Body of pancreas (tissue), 4 donors: ENCODE results near the gene ADPRS. TPM values are rescaled to one million over a fixed set of nuclear protein-coding genes. Genes with fewer than 3 reads are reported as not detected.

Source experiments
- ATAC-seq: fragments of 150-250 bp; one replicate; pipeline ENCODE4 v1.9.1; 2016
- DNase-seq, 4 donors: peaks; one replicate each; pipeline ENCODE4 v3.0.0-alpha.2; 2019
- H3K27ac ChIP-seq, 4 donors: fragments of 200-600 bp; sonication (generic); 1 replicate in 3 of 4; 2 replicates in 1 of 4; pipeline versions ENCODE4 v1.5.1 to v1.6.1; 2016 to 2019; ENCODE audit warnings: mild to moderate bottlenecking in 1 of 4, mixed read lengths in 1 of 4, moderate library complexity in 1 of 4
- H3K27me3 ChIP-seq, 2 donors: fragments of 200-600 bp; sonication (generic); one replicate each; pipeline ENCODE4 v1.6.0; 2016; ENCODE audit warnings: mild to moderate bottlenecking in 1 of 2
- H3K36me3 ChIP-seq, 2 donors: fragments of 200-600 bp; sonication (generic); replicated peaks in 1 of 2; 2 replicates each; pipeline ENCODE4 v1.5.1; 2016; ENCODE audit warnings: low read depth in 2 of 2; ENCODE audit not compliant: insufficient read depth in 1 of 2
- H3K4me1 ChIP-seq: fragments of 200-600 bp; sonication (generic); one replicate; pipeline ENCODE4 v1.6.0; 2016
- H3K4me3 ChIP-seq, 2 donors: fragments of 200-600 bp; sonication (generic); 1 replicate in 1 of 2; 2 replicates in 1 of 2; pipeline ENCODE4 v1.5.1; 2016 to 2019
- H3K9me3 ChIP-seq, 3 donors: fragments of 200-600 bp; sonication (generic); 1 replicate in 2 of 3; 2 replicates in 1 of 3; pipeline ENCODE4 v1.5.1; 2016
- POLR2A ChIP-seq, 3 donors: fragments of 450-650 bp; IDR thresholded peaks; one replicate each; pipeline ENCODE4 v1.6.1; 2016; ENCODE audit warnings: antibody characterized with exemption in 3 of 3, mild to moderate bottlenecking in 2 of 3
- WGBS, 2 donors: methylation state at CpG; one replicate each; pipeline ENCODE4 v1.1.5; 2017; 5-methylcytosine and 5-hydroxymethylcytosine counted together
- intact Hi-C: fragments of 100-400 bp; cut with DNase I; formaldehyde crosslinking; loops from one replicate; pipeline ENCODE4 v1.15.1; 2023
- total RNA-seq, 2 donors: library from RNA; depleted of rRNA; stranded (reverse); fragments of >200 nt; gene quantifications; one replicate each; pipeline ENCODE4 v1.1.0, GENCODE V29; 2016
- TF ChIP-seq, protein P1 (sequence below), 7 experiments: fragments of 450-650 bp in 4 of 7; fragments of 200-600 bp in 3 of 7; sonication (generic) in 3 of 7; IDR thresholded peaks; one replicate each; pipeline ENCODE4 v1.5.1; 2016 to 2019; ENCODE audit warnings: antibody characterized with exemption in 7 of 7

ADPRS gene
- total RNA-seq, 2 donors from 2014 or later, result 16.2 to 25.2 TPM

GRCh38 chr1:36126797-36127500, 38.3 kb downstream of the ADPRS start:
- DNase-seq (no peak), ATAC-seq (no peak)
- intact Hi-C loops, result no loop called here
- H3K27ac ChIP-seq, result no peak overlapping the region
- 44 to 49% methylated on average over 7 of the region's 7 CpGs for WGBS, 2 donors
- peaks cover 5% of the 10 kb centered on the region for H3K4me1 ChIP-seq
- no peaks in the 10 kb centered on the region for H3K9me3 ChIP-seq
- no peaks in the 10 kb centered on the region for H3K36me3 ChIP-seq
- TF ChIP-seq, protein P1, sequence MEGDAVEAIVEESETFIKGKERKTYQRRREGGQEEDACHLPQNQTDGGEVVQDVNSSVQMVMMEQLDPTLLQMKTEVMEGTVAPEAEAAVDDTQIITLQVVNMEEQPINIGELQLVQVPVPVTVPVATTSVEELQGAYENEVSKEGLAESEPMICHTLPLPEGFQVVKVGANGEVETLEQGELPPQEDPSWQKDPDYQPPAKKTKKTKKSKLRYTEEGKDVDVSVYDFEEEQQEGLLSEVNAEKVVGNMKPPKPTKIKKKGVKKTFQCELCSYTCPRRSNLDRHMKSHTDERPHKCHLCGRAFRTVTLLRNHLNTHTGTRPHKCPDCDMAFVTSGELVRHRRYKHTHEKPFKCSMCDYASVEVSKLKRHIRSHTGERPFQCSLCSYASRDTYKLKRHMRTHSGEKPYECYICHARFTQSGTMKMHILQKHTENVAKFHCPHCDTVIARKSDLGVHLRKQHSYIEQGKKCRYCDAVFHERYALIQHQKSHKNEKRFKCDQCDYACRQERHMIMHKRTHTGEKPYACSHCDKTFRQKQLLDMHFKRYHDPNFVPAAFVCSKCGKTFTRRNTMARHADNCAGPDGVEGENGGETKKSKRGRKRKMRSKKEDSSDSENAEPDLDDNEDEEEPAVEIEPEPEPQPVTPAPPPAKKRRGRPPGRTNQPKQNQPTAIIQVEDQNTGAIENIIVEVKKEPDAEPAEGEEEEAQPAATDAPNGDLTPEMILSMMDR (IDR thresholded peaks at IDR 0.05), result no peak
- no peak for TF ChIP-seq POLR2A (IDR thresholded peaks at IDR 0.05)
- H3K27me3 ChIP-seq, result peaks cover 0 to 9% of the 10 kb centered on the region in 2 donors
- no peak overlapping the region for H3K4me3 ChIP-seq

DNA sequence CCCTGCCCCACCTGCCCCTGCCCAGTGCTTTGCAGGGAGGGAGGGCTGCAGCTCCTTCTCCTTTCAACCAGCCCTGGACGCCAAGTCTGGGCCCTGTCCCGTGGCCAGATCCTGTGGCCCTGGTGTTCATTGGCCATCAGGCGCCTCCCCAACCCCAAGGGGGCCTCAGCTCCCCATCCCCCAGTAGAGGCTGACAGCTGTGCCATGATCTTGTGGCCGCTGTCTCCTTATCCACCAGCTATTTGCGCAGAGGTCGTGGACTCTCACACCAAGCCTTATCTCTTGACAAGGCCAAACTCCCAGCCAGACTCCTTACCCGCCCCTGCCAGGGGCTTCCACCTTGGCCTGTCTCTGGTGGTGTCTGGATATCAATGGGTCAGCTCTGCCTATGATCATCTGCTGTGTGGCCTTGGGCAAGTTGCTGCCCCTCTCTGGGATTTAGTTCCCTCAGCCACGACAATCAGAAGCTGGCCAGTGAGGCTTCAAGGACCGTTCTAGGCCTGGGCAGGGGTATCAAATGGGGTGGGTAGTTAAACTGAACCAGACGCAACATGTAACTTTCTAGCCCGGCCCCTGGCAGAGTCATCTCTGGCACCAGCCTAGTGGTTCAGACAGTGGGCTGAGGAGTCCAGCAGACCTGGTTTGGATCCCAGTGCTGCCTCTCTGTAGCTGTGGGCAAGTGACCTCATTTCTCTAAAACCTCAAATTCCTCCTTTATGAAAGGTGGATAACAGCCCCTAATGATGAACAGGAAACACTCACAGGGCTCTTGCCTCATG, 39.6 kb downstream of the ADPRS start:
- ATAC-seq (no peak), DNase-seq (no peak)
- H3K9me3 ChIP-seq, result no peaks in the 10 kb centered on the region
- no peaks in the 10 kb centered on the region for H3K36me3 ChIP-seq
- peaks cover 8% of the 10 kb centered on the region for H3K4me1 ChIP-seq
- 57 to 72% methylated on average over 6 to 11 of the region's 11 CpGs for WGBS, 2 donors
- TF ChIP-seq, protein P1 (IDR thresholded peaks at IDR 0.05), result no peak
- no peak for TF ChIP-seq POLR2A (IDR thresholded peaks at IDR 0.05)
- H3K27me3 ChIP-seq, result peaks cover 0 to 9% of the 10 kb centered on the region in 2 donors
- no peak overlapping the region for H3K4me3 ChIP-seq
- H3K27ac ChIP-seq, result no peak overlapping the region
- intact Hi-C loops, result no loop called here

- no peak overlapping the region for H3K27ac ChIP-seq
- intact Hi-C loops, result no loop called here
- no peak for ATAC-seq
These were observed 40.2 kb downstream of the ADPRS start for GRCh38 chr1:36128905-36129206.

GRCh38 chr1:36132029-36132428, 43.3 kb downstream of the ADPRS start:
- DNase-seq, result no peak
- intact Hi-C loops, result no loop called here
- Histone ChIP-seq H3K27me3 (no peaks in the 10 kb centered on the region), H3K9me3 (no peaks in the 10 kb centered on the region), H3K27ac (no peak overlapping the region), H3K36me3 (peaks cover 0 to 5% of the 10 kb centered on the region in 2 donors), H3K4me3 (no peak overlapping the region), H3K4me1 (peaks cover 24% of the 10 kb centered on the region)
- ATAC-seq, result no peak
- TF ChIP-seq POLR2A (IDR thresholded peaks at IDR 0.05), result no peak
- TF ChIP-seq, protein P1 (IDR thresholded peaks at IDR 0.05), result no peak
- WGBS, 2 donors, result 62 to 67% methylated on average over 3 of the region's 3 CpGs

More at GRCh38 chr1:36128905-36129206, 40.2 kb downstream of the ADPRS start:
- H3K4me1 ChIP-seq, result peaks cover 14% of the 10 kb centered on the region
- no peak overlapping the region for H3K4me3 ChIP-seq
- WGBS, 2 donors, result 74 to 83% methylated on average over 1 to 3 of the region's 3 CpGs
- H3K9me3 ChIP-seq, result no peaks in the 10 kb centered on the region
- peaks cover 0 to 9% of the 10 kb centered on the region in 2 donors for H3K27me3 ChIP-seq
- no peaks in the 10 kb centered on the region for H3K36me3 ChIP-seq
- TF ChIP-seq POLR2A (IDR thresholded peaks at IDR 0.05), result no peak
- TF ChIP-seq, protein P1 (IDR thresholded peaks at IDR 0.05), result no peak
- no peak for DNase-seq
